H9 (cell line): ENCODE data around the gene EPHA1. TPM values are rescaled to one million over a fixed set of nuclear protein-coding genes. Genes with fewer than 3 reads are reported as not detected.
A peak's percentile ranks its signal among the peaks of the same experiment; 100 is the strongest.

Experiments
- DNase-seq: peaks from one replicate; pipeline ENCODE4 v3.0.0-alpha.2; 2017
- H2AFZ ChIP-seq: one replicate; pipeline ENCODE4 v1.6.1; 2013; ENCODE audit warnings: mild to moderate bottlenecking, low read length, control low read depth, moderate library complexity
- H2AK5ac ChIP-seq: 2 replicates; pipeline ENCODE4 v1.6.1; 2013; ENCODE audit warnings: low read length, control low read depth, mixed read lengths; ENCODE audit not compliant: insufficient read length
- H2BK120ac ChIP-seq: one replicate; pipeline ENCODE4 v1.6.1; 2013; ENCODE audit warnings: low read depth, mild to moderate bottlenecking, low read length, control low read depth, inconsistent platforms; ENCODE audit not compliant: poor library complexity, severe bottlenecking
- H2BK12ac ChIP-seq: 2 replicates; pipeline ENCODE4 v1.6.1; 2013; ENCODE audit warnings: low read length, control low read depth, mixed read lengths, low read depth; ENCODE audit not compliant: insufficient read length
- H2BK15ac ChIP-seq: 2 replicates; pipeline ENCODE4 v1.6.1; 2013; ENCODE audit warnings: low read depth, low read length, control low read depth
- H2BK20ac ChIP-seq: one replicate; pipeline ENCODE4 v1.6.1; 2013; ENCODE audit warnings: low read depth, mild to moderate bottlenecking, low read length, control low read depth, inconsistent platforms; ENCODE audit not compliant: poor library complexity, severe bottlenecking
- H2BK5ac ChIP-seq: 2 replicates; pipeline ENCODE4 v1.6.1; 2013; ENCODE audit warnings: low read length, control low read depth, mixed read lengths; ENCODE audit not compliant: insufficient read length
- H3K14ac ChIP-seq: 2 replicates; pipeline ENCODE4 v1.6.1; 2013; ENCODE audit warnings: low read length, control low read depth; ENCODE audit not compliant: insufficient read depth
- H3K18ac ChIP-seq: 2 replicates; pipeline ENCODE4 v1.6.1; 2013; ENCODE audit warnings: low read depth, mild to moderate bottlenecking, mixed read lengths, low read length, control low read depth; ENCODE audit not compliant: insufficient read length
- H3K23ac ChIP-seq: 2 replicates; pipeline ENCODE4 v1.6.1; 2013; ENCODE audit warnings: low read length, control low read depth, mixed read lengths, low read depth; ENCODE audit not compliant: insufficient read length
- H3K23me2 ChIP-seq: 2 replicates; pipeline ENCODE4 v1.6.1; 2013; ENCODE audit warnings: low read depth, mild to moderate bottlenecking, mixed read lengths, low read length, control low read depth; ENCODE audit not compliant: insufficient read length, poor library complexity, severe bottlenecking
- H3K27ac ChIP-seq: 2 replicates; pipeline ENCODE4 v1.5.1; 2013; ENCODE audit warnings: low read length, control low read depth, mixed read lengths, low read depth; ENCODE audit not compliant: insufficient read length
- H3K27me3 ChIP-seq: 2 replicates; pipeline ENCODE4 v1.6.1; 2013; ENCODE audit warnings: low read length, control low read depth, inconsistent platforms; ENCODE audit not compliant: insufficient read depth
- H3K4ac ChIP-seq: 2 replicates; pipeline ENCODE4 v1.6.1; 2013; ENCODE audit warnings: low read depth, mild to moderate bottlenecking, control low read depth, inconsistent platforms, low read length, moderate library complexity
- H3K4me1 ChIP-seq: 2 replicates; pipeline ENCODE4 v1.6.1; 2013; ENCODE audit warnings: low read length, control low read depth, inconsistent platforms; ENCODE audit not compliant: insufficient read depth
- H3K4me2 ChIP-seq: 2 replicates; pipeline ENCODE4 v1.6.1; 2013; ENCODE audit warnings: low read length, control low read depth, mixed read lengths; ENCODE audit not compliant: insufficient read length, insufficient read depth
- H3K56ac ChIP-seq: 2 replicates; pipeline ENCODE4 v1.6.1; 2013; ENCODE audit warnings: low read depth, mild to moderate bottlenecking, mixed read lengths, low read length, control low read depth; ENCODE audit not compliant: insufficient read length
- H3K79me1 ChIP-seq: 2 replicates; pipeline ENCODE4 v1.6.1; 2013; ENCODE audit warnings: low read depth, mild to moderate bottlenecking, moderate library complexity, low read length, control low read depth, inconsistent platforms; ENCODE audit not compliant: insufficient read depth, poor library complexity, severe bottlenecking
- H3K79me2 ChIP-seq: 2 replicates; pipeline ENCODE4 v1.6.1; 2013; ENCODE audit warnings: low read length, control low read depth, inconsistent platforms; ENCODE audit not compliant: insufficient read depth
- H3K9ac ChIP-seq: 2 replicates; pipeline ENCODE4 v1.6.1; 2013; ENCODE audit warnings: low read length, control low read depth, mixed read lengths; ENCODE audit not compliant: insufficient read length; ENCODE audit errors: extremely low read depth
- H3K9me3 ChIP-seq: one replicate; pipeline ENCODE4 v1.6.1; 2013; ENCODE audit warnings: low read depth, low read length, inconsistent platforms; ENCODE audit not compliant: control insufficient read depth
- H3T11ph ChIP-seq: one replicate; pipeline ENCODE4 v1.6.1; 2013; ENCODE audit warnings: mild to moderate bottlenecking, low read length, control low read depth, inconsistent platforms
- H4K20me1 ChIP-seq: one replicate; pipeline ENCODE4 v1.6.1; 2013; ENCODE audit not compliant: control insufficient read depth, insufficient read length, insufficient read depth
- H4K5ac ChIP-seq: 2 replicates; pipeline ENCODE4 v1.6.1; 2013; ENCODE audit warnings: low read depth, mild to moderate bottlenecking, mixed read lengths, low read length, control low read depth; ENCODE audit not compliant: insufficient read length
- H4K8ac ChIP-seq: replicated peaks from 2 replicates; pipeline ENCODE4 v1.6.1; 2013; ENCODE audit warnings: low read length, control low read depth, mixed read lengths, low read depth; ENCODE audit not compliant: insufficient read length
- H4K91ac ChIP-seq: 2 replicates; pipeline ENCODE4 v1.6.1; 2013; ENCODE audit warnings: low read depth, mild to moderate bottlenecking, moderate library complexity, mixed read lengths, low read length, control low read depth; ENCODE audit not compliant: insufficient read length
- H3K27ac Mint-ChIP-seq, 3 experiments: 2 replicates in 2 of 3; 3 replicates in 1 of 3; pipeline ENCODE4 v1.8.0; 2020 to 2021; ENCODE audit warnings: mixed read lengths in 3 of 3, mild to moderate bottlenecking in 1 of 3, moderate library complexity in 1 of 3
- H3K27me3 Mint-ChIP-seq: 2 replicates; pipeline ENCODE4 v1.8.0; 2021; ENCODE audit warnings: low read depth, mild to moderate bottlenecking, moderate library complexity, mixed read lengths
- H3K36me3 Mint-ChIP-seq, 3 experiments: 2 replicates in 2 of 3; 3 replicates in 1 of 3; pipeline ENCODE4 v1.8.0; 2020 to 2021; ENCODE audit warnings: low read depth in 3 of 3, mixed read lengths in 3 of 3; ENCODE audit not compliant: insufficient read depth in 1 of 3
- H3K4me1 Mint-ChIP-seq, 2 experiments: 2 replicates each; pipeline ENCODE4 v1.8.0; 2020; ENCODE audit warnings: mixed read lengths in 2 of 2
- H3K4me3 Mint-ChIP-seq, 2 experiments: 2 replicates in 1 of 2; 3 replicates in 1 of 2; pipeline ENCODE4 v1.8.0; 2020 to 2021; ENCODE audit warnings: mild to moderate bottlenecking in 2 of 2, mixed read lengths in 2 of 2, moderate library complexity in 1 of 2
- H3K9me3 Mint-ChIP-seq, 2 experiments: 2 replicates in 1 of 2; 3 replicates in 1 of 2; pipeline ENCODE4 v1.8.0; 2020; ENCODE audit warnings: mild to moderate bottlenecking in 2 of 2, mixed read lengths in 2 of 2, moderate library complexity in 1 of 2
- CTCF ChIP-seq: fragments of 200-600 bp; sonication (generic); conservative IDR thresholded peaks from 3 replicates; pipeline ENCODE4 v1.8.0; 2021; ENCODE audit warnings: antibody characterized with exemption, mild to moderate bottlenecking
- WGBS: extraction: QIAGEN DNeasy Blood & Tissue Kit; methylation state at CpG from one replicate; pipeline ENCODE4 v1.1.7; 2013; ENCODE audit warnings: missing lambda C conversion rate, low lambda C conversion rate, mixed read lengths; ENCODE audit not compliant: insufficient read length; ENCODE audit errors: extremely low coverage; 5-methylcytosine and 5-hydroxymethylcytosine counted together
- total RNA-seq: library from RNA; stranded (reverse); gene quantifications from 2 replicates; pipeline ENCODE4 v1.2.1, GENCODE V29; 2021

EPHA1 gene
- total RNA-seq, 1 experiment from 2014 or later, result 109 TPM

GRCh38 chr7:143346018-143346417 is 62.6 kb downstream of the EPHA1 start:
- no peak overlapping the region for H2BK15ac ChIP-seq

More at GRCh38 chr7:143346018-143346417, 62.6 kb downstream of the EPHA1 start:
- Histone ChIP-seq H3K9me3 (no peaks in the 10 kb centered on the region), H3K79me2 (no peaks in the 10 kb centered on the region), H3T11ph (no peak overlapping the region), H3K79me1 (no peaks in the 10 kb centered on the region), H2AFZ (no peak overlapping the region), H3K23ac (no peak overlapping the region), H3K18ac (no peak overlapping the region), H2BK12ac (no peak overlapping the region), H4K91ac (no peak overlapping the region), H3K23me2 (no peaks in the 10 kb centered on the region), H4K20me1 (no peaks in the 10 kb centered on the region), H2BK20ac (no peak overlapping the region), H2BK120ac (no peak overlapping the region), H3K4ac (no peak overlapping the region), H3K56ac (no peak overlapping the region), H3K9ac (no peak overlapping the region), H3K4me1 (no peaks in the 10 kb centered on the region; the same call in 1 of the 2 replicates), H3K4me2 (peak overlapping the region; percentile 54), H2AK5ac (no peak overlapping the region), H2BK5ac (no peak overlapping the region), H4K5ac (no peak overlapping the region), H3K27ac (no peak overlapping the region), H3K14ac (no peak overlapping the region), H3K27me3 (no peaks in the 10 kb centered on the region), H4K8ac (no peak overlapping the region)
- no peak overlapping the region for H3K27ac Mint-ChIP-seq
- H3K27me3 Mint-ChIP-seq, result peaks cover 30% of the 10 kb centered on the region
- H3K36me3 Mint-ChIP-seq, result no peaks in the 10 kb centered on the region; a peak in 1 of 7 replicates
- WGBS, result no CpG with 5 or more reads among the region's 4 CpGs
- H3K9me3 Mint-ChIP-seq, result no peaks in the 10 kb centered on the region
- 0 out of 3 replicates have a peak, but pooled peaks have one; percentile 23 for TF ChIP-seq CTCF
- peaks cover 16 to 19% of the 10 kb centered on the region in 2 experiments for H3K4me1 Mint-ChIP-seq
- DNase-seq, result no peak
- peak overlapping the region; percentile 55 to 76; a peak in 4 of 5 replicates for H3K4me3 Mint-ChIP-seq
